Activated T-cell treated with anti-CD3 and anti-CD28 coated beads, Interleukin-2, amount 50 U/mL, for 1 hour (primary cell): Measurements from ENCODE around the gene PTDSS2.
"Not testable (repeated sequence)": the region's sequence is repeated elsewhere in the genome, so short reads cannot be mapped to it uniquely, and the experiment has no call there.

ENCODE experiments used
- DNase-seq: peaks from one replicate; pipeline ENCODE4 v3.0.0-alpha.2; 2020

Gene PTDSS2

GRCh38 chr11:414318-414857 is 35.7 kb upstream of the PTDSS2 start:
- DNase-seq = no peak

DNA sequence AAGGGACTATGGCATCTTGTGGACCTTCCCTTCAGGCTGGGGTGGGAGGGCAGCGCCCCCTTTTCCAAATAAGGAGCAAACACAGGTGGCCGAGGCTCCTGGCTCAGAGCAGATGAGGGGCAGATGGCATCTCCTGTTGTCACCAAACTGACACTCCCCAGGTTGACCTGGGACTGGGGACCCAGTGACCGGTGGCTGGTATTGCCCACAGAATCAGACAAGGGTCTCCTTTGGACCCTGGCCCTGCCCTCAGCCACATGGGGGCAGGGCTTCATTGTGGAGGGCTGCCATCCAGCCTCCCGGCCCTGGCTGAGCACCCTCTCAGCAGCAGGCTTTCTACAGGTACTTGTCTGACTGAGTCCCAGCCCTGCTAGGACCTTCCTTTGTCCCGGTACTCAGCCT is 34.4 kb upstream of the PTDSS2 start:
- DNase-seq = peak; percentile 46

DNA sequence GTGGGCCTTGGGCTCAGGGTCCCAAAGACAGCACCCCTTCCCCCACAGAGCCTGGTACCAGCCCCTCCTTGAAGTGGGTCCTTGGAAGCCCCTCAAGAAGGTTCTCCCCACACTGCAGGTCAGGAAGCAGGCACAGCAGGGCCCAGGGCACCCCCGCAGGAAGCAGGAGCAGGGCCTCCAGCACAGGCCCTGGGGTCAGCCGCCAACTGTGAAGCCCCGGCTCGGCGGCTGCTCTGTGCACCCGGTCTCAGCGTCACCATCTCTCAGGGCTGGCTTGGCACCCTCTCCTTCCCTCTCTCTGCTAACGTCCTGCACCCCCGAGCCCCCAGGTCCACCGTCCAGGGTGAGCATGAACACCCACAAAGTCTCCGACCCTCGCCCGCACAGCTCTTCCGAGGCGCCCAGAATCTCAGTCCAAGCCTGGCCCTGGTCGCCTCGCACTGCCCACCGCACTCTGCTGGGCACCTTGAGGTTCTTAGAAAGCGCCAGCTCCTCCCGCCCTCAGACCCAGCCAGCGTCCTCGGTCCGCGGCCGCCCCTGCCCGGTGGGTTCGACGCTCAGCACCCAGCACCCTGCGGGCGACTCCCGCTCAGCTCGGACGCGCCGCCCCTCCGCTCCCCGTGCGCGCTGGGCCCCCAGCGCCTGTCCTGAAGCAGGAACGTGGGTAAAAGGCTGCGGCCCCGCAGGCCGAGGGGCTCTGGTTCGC is 33.9 kb upstream of the PTDSS2 start:
- DNase-seq = no peak

- DNase-seq = peak; percentile 61
Measured at GRCh38 chr11:416757-417621, 33.1 kb upstream of the PTDSS2 start.

DNA sequence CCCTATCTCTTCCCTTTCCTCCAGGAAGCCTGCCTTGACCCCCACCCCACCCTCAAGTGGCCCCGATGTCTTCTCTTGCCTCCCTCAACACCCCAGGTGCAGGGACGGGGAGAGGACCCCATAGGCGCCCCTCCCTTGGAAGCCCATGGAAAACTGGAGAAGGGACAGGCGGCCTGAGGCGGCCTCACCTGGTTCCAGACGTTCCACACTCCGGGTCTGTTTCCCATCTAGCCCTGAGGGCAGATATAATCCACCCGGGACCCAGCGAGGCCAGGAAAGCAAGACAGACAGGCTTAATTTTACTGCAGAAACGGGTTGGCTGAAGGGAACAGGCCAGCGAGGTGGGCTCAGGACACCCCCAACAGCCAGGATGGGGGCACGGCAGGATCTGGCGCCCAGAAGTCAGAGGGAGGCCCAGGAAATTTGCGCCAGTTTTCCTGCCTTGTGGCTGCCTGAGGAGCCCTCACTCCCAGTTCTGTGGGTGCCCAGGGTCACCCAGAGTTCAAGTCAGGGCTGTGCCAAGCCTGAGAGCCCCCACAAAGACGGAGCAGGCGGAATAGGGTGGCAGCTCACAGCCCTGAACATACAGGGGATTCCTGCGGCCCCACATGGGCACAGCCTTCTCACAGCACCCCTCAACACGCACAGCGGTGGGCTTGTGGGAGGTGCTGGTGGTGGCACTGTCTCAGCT is 32.3 kb upstream of the PTDSS2 start:
- no peak for DNase-seq

- DNase-seq = no peak
Measured at GRCh38 chr11:418343-419247, 31.5 kb upstream of the PTDSS2 start.

DNA sequence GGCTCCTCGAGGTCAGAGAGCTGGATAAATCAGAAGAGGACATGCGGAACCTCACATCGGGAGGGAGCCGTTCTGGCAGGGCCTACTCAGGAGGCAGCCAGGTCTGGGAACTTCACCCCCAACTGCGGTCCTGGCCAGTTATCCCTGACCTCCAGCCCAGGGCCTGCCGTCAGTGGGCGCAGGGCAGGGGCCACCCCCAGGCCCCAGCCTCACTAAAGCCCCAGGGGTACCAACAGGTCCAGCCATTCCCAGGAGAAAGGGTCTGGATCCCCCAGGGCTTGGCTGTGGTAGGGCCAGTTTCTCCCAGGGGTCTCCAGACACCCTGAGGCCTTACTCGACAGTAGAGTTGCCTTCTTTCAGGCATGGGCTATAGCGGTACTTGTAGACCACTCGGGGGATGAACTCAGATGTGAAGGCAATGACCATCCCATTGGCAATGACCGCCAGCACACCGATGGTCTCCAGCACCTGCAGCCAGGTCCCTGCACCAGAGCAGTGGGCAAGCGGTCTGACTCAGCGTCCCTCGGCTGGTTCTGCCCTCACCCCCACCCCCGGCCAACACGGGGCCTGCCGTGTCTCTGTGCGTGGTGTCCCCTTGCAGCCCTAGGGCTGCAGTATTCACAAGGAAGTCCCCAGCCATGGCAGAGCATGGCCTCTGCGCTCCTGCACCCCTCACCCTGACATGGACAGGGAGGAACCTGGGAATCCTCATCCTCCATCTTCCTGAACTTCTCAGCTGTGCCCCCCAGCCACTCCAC is 30.7 kb upstream of the PTDSS2 start:
- DNase-seq = no peak

DNA sequence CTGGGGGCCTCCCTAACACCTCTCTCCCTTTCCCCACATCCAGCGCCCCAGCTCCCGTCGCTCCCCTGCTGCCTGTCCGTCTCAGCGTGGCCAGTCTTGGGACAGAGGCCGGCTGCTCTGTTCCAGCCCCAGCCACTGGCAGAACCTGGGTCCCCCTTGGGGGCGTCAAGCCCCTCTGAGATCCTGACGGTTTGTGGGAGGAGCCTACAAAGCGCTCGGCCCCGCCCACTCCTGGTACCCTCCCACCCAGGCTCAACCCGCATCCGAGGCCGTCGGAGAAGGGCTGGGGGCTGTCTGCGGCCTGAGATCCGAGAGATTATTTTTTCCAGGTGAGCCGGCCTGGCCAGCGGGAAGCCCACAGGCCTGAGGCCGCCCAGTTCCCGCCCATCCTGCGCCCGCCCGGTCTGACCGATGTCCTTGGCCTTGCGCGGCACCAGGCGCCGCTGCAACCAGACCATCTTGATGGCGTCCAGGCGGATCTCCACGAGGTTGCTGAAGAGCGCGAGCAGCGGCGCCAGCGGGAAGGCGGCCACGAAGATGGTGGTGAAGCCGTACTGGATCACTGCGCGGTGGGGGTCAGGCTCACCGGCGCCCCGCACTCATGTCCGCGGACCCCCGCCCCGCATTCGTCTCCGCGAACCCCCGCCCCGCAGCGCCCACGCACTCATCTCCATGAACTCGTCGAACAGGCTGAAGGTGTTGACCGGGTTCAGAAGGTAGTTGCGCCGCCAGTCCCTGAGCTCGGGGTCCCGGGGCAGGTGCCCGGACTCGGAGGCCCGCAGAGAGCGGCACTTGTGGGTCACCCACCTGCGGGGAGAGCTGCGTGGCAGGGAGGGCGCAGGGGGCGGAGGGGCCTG is 29.8 kb upstream of the PTDSS2 start:
- DNase-seq = no peak

DNA sequence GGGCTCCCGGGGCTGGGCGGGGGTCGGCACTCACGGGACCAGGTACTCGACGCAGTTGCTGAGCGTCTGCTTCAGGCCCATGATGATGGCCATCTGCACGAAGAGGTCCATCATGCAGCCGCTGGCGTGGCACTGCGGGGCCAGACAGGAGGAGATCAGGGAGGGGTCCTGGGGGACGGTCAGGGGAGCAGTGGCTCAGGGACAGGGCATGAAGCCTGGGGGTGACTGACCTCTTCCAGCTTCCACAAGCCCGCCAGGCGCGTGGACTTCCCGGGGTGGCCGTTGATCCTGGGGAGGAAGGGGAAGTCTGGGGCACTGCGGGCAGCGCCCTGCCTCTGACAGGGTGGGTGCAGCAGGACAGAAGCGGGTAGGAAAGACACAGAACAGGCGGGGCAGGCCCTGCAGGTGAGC is 29.2 kb upstream of the PTDSS2 start:
- DNase-seq = no peak

DNA sequence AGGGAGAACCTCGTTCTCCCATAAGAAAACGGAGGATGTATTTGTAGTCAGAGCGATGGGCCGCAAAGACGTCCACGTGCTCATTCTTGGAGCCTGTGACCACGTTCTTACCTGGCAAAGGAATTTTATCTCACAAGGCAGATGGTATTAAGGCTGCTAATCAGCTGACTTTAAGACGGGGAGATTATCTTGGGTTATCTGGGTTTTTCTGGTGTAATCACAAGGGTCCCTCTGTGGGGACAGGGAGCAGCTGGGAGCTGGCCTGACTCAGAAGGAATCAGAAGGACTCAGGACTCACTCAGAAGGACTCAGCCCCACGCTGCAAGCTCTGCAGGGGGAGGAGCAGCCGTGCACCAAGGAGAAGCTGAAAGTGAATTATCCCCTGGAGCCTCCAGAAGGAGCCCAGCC is 27.8 kb upstream of the PTDSS2 start:
- DNase-seq = no peak

- no peak for DNase-seq
Measured at GRCh38 chr11:424232-424631, 25.8 kb upstream of the PTDSS2 start.

GRCh38 chr11:424766-425165 is 25.3 kb upstream of the PTDSS2 start:
- DNase-seq = not testable (repeated sequence)

- DNase-seq = no peak
Measured at GRCh38 chr11:425301-425700, 24.8 kb upstream of the PTDSS2 start.

GRCh38 chr11:426851-427250 is 23.2 kb upstream of the PTDSS2 start:
- DNase-seq = no peak

DNA sequence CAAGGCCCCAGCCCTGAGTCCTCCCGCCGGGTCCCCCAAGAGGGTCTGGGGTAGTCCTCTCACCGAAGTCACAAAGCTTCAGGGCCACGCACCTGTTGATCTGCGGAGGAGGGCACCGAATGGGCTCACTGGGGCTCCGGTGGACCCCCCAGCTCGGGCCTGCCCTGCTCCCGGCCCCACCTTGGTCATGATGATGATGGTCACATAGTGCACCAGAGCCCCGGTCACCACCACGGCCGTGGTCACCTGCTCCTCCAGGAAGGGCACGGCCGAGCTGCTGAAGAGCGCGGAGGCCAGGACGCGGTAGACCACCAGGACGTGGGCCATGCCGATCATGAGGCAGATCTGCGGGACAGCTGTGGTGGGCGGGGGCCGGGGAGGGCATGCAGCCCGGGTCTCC is 21.8 kb upstream of the PTDSS2 start:
- DNase-seq = no peak

GRCh38 chr11:429391-429790 is 20.7 kb upstream of the PTDSS2 start:
- no peak for DNase-seq

- no peak for DNase-seq
Measured at GRCh38 chr11:429931-430456, 20.1 kb upstream of the PTDSS2 start.

GRCh38 chr11:431921-432320 is 18.2 kb upstream of the PTDSS2 start:
- no peak for DNase-seq

- DNase-seq = no peak
Measured at GRCh38 chr11:432501-433100, 17.5 kb upstream of the PTDSS2 start.

DNA sequence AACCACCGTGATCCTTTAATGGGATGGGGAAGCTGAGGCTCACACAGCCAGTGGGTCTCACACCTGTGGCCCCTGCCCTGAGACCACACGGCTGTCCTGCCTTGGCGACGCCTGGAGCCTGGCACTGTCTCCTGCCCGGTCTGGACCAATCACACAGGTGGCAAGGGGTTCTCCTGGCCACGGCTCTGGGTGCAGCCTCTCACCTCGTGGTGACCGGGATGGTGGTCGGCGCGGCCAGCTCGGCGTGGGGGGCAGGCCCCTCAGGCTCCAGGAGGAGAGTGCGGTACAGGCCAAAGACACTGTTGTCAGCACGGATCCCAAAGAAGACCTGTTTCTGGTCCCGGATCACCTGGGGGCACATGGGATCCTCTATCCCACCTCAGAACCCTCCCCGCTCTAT is 17.0 kb upstream of the PTDSS2 start:
- DNase-seq = no peak
